ENCODE results near the gene CXCL14.
"Not testable (repeated sequence)": the region's sequence is repeated elsewhere in the genome, so short reads cannot be mapped to it uniquely, and the experiment has no call there.

Gene CXCL14

GRCh38 chr5:135541807-135542502 is 36.8 kb downstream of the CXCL14 start:
- no peak for DNase-seq

- DNase-seq, result no peak
These were observed 39.3 kb downstream of the CXCL14 start for GRCh38 chr5:135539430-135540005.

DNA sequence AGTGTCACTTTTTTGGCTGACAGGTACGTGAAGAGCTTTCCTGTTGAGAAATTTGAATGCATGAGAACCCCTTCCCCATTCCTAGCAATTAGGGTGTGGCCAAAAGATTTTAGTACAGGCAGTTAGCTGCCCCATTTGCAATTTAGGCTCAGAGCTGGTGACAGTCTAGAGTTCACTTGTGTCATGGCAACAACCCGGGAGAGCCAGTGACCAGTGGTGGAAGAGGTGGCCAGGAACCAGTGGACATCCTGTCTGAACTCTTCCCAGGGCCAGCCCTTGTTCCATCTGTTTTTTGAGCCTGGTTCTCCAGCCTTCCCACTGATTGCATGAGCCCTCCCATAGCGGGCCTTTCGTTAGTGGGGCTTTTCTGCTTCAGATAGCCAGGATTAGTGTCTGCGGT is 40.5 kb downstream of the CXCL14 start:
- DNase-seq, result no peak

GRCh38 chr5:135537745-135538144 is 41.0 kb downstream of the CXCL14 start:
- DNase-seq, result no peak

DNA sequence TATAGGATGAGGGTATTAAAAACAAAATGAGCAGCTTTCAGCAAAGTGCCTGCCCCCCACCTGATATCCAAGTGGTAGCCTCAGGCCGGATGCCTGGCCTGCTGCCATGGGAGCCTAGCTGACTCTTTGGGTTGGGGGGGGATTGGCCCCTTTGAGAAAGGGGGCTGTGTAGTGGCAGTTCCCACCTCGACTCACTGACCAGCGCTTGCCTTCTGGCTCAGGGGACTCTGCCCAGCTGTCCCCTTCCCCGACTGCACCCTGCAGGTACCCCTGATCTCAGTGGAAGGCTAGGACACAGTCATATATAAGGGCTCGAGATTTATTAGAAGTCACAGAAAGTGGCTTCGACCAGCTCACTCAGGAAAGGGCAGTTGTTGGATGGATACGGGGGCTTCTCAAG is 41.5 kb downstream of the CXCL14 start:
- DNase-seq, result no peak

DNA sequence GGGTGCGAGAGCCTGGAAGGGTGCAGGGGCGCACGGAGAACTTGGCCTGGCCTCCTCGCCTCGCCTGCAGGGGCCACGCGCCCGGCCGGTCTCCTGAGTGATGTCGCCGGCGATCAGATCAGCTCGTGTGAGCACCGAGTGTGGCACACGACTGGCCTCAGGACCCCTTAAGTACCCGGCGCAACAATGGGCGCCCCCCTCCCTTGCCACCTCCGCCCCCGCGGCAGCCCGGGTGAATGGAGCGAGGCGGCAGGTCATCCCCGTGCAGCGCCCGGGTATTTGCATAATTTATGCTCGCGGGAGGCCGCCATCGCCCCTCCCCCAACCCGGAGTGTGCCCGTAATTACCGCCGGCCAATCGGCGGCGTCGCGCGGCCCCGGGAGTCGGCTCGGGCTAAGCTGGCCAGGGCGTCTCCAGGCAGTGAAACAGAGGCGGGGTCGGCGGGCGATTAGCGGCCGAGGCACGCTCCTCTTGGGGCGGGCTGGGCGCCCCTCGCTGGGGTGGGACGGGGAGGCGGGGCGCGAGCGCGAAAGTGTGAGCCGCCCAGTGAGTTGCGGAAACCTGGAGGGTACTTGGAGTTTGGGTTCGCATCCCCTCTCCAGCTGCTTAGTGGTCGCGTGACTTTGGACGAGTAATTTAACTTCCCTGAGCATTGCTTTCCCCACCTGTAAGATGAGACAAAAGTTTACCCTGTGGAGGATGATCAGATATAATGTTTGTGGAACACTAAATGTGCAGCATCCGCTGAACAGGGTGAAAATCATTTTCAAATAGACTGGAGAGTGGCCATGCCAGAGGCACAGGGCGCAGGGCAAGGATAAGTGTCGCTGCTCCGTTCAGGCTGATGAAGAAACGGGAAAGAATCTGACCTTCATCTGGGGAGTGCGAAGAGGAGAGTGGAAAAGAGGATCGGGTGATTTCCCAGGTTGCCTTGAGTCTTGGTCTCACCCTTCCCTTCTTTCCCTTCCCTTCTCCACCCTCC is 42.7 kb downstream of the CXCL14 start, which contains the start of gene NEUROG1:
Gene NEUROG1, minus strand, starts transcription at position 145 of the 982 bp plus-strand sequence. CDS start 274 bp downstream, outside the sequence.
- DNase-seq, result no peak

GRCh38 chr5:135535420-135535819 is 43.4 kb downstream of the CXCL14 start:
- no peak for DNase-seq

DNA sequence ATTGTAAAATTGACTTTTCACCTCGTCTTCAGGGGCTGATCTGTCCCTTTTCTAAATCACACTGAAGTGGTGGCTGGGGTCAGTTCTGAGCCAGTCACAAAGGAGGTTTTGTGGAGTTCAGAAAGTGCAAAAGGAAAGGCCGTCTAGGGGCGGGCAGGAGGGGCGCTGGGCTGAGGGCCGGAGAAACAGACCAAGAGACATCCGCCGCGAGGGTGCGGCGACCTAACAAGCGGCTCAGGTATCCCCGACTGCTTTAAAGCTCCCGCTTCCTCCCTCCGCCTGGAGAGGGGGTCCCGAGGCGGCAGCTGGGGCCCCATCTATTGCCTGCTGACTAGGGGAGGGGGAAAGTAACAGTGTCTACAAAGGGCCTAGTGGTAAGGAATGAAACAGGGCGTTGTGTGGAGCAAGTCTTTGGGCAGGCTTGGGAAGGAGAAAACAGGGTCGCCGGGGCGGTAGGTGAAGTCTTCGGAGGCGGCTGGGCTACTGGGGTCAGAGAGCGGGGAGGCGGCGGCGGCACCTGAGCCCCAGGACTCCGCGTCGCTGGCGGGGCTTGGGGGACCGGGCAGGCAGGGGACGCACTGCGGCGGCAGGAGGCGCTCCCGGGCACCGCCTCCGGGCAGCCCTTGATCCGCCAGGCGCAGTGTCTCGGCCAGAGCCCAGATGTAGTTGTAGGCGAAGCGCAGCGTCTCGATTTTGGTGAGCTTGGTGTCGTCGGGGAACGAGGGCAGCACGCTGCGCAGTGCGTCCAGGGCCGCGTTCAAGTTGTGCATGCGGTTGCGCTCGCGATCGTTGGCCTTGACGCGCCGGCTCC is 44.0 kb downstream of the CXCL14 start:
- DNase-seq, result no peak

GRCh38 chr5:135533794-135534193 is 45.0 kb downstream of the CXCL14 start:
- no peak for DNase-seq

DNA sequence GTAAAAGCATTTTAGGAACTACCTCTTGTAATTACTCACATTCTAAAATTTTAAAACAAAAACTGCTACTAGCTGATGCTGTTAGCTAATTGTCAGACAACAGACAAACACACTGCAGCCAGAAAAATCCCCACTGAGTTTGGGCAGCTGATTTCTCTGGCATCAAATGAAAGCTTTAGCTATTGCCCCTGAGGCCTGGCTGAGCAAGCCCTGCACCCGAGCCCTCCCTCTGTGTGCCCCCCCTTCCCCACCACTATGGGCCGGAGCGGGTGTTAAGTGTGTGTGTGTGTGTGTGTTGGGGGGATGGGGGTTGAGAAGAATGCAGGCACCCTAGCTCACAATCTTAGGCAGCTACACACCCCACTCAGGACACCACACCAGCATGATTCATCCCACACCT is 45.5 kb downstream of the CXCL14 start:
- no peak for DNase-seq

DNA sequence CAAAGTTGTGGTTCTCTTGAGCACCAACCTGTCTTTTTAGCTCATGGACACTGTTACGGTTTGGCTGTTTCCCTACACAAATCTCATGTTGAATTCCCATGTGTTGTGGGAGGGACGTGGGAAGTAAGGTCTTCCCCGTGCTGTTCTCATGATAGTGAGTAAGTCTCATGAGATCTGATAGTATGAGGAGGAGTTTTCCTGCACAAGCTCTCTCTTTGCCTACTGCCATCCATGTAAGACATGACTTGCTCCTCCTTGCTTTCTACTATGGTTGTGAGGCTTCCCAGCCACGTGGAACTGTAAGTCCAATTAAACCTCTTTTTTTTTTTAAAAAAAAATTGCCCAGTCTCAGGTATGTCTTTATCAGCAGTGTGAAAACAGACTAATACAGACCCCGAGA is 49.2 kb downstream of the CXCL14 start:
- not testable (repeated sequence) for DNase-seq

- DNase-seq, result no peak
These were observed 51.9 kb downstream of the CXCL14 start for GRCh38 chr5:135526924-135527323.

GRCh38 chr5:135521964-135522363 is 56.8 kb downstream of the CXCL14 start:
- no peak for DNase-seq
